Measurements from ENCODE around the gene RNF146. TPM values are rescaled to one million over a fixed set of nuclear protein-coding genes. Genes with fewer than 3 reads are reported as not detected.

Gene RNF146
- total and polyA plus RNA-seq, 2 experiments from 2014 or later = 24.2 to 43.7 TPM

DNA sequence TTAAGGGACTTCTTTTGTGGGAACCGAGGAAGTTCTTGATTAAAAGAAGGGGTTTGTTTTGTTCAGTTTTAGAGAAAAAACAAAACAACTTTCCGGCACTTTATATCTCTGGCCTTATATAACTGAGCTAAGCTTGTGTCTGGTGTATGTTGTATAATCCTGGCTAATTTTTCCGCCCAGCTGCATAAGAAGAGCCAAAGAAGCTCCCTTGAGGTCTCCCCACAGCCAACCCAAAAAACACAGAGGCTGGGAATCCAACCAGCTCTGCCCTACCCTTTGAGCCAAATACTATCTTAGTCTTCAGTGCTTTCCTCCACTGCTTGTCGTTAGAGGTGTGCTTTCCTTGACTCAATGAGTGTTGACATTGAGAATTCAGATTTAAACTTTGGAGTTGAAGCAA is 45.5 kb upstream of the RNF146 start:
- TF ChIP-seq EZH2 (IDR thresholded peaks at IDR 0.05; ENCODE audit: low read depth, unreplicated experiment) = no peak
- Histone ChIP-seq H4K20me1 (replicated peaks; ENCODE audit: insufficient read depth) (no peaks in the 10 kb centered on the region), H3K4me2 (no peak overlapping the region), H3K27ac (ENCODE audit: low read depth) (no peak overlapping the region), H3K36me3 (ENCODE audit: insufficient read depth) (no peaks in the 10 kb centered on the region), H3K27me3 (ENCODE audit: insufficient read depth) (no peaks in the 10 kb centered on the region), H3K9me2 (ENCODE audit: insufficient read depth) (0 out of 2 replicates have a peak, but pooled peaks cover 3% of the 10 kb centered on the region), H3K4me1 (ENCODE audit: insufficient read depth) (no peaks in the 10 kb centered on the region), H3K4me3 (no peak overlapping the region), H3K79me2 (replicated peaks; ENCODE audit: insufficient read depth) (no peaks in the 10 kb centered on the region), H2AFZ (0 out of 2 replicates have a peak overlapping the region, but pooled peaks have one; percentile 2), H3F3A (replicated peaks; ENCODE audit: low read depth) (no peaks in the 10 kb centered on the region)
- no peak overlapping the region for H3K4me3 Mint-ChIP-seq
- peaks cover 3% of the 10 kb centered on the region for H3K27me3 Mint-ChIP-seq (ENCODE audit: insufficient read depth, low read depth, poor library complexity)
- ATAC-seq = no peak
- no peak overlapping the region for H3K27ac Mint-ChIP-seq
- no peaks in the 10 kb centered on the region for H3K9me3 Mint-ChIP-seq
- no peaks in the 10 kb centered on the region for H3K4me1 Mint-ChIP-seq
- DNase-seq (ENCODE audit: low spot score) = no peak
- no peaks in the 10 kb centered on the region for H3K36me3 Mint-ChIP-seq (ENCODE audit: low read depth)

DNA sequence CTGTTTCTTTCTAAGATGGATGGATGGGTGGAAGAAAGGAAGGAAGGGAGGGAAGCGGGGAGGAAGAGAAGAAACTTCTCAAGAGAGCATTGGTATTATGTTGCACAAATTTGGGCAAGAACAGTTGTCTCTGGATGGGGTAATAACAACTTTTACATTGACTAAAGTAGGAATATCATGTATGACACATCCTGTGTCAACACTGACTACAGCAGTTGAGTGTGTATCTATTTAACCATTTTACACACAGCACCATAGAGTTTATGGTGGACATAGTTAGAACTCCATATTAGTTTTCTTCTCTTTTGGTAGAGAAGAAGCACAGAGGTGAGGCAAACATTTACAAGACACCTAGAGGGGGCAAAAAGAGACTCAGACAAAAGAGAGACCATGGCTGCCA is 44.2 kb upstream of the RNF146 start:
- no peaks in the 10 kb centered on the region for H3K9me3 Mint-ChIP-seq
- TF ChIP-seq EZH2phosphoT487 (IDR thresholded peaks at IDR 0.05; ENCODE audit: unreplicated experiment) = no peak
- no peaks in the 10 kb centered on the region for H3K4me1 Mint-ChIP-seq
- no peak overlapping the region for H2AFZ ChIP-seq
- H3K36me3 ChIP-seq (ENCODE audit: insufficient read depth) = no peaks in the 10 kb centered on the region
- no peak for DNase-seq (ENCODE audit: low spot score)
- H3K27me3 ChIP-seq (ENCODE audit: insufficient read depth) = no peaks in the 10 kb centered on the region
- no peaks in the 10 kb centered on the region for H3K79me2 ChIP-seq (replicated peaks; ENCODE audit: insufficient read depth)
- ATAC-seq = no peak
- H3K27ac ChIP-seq (ENCODE audit: low read depth) = no peak overlapping the region
- no peaks in the 10 kb centered on the region for H3K4me1 ChIP-seq (ENCODE audit: insufficient read depth)
- no peak overlapping the region for H3K4me3 ChIP-seq
- no peaks in the 10 kb centered on the region for H3K36me3 Mint-ChIP-seq (ENCODE audit: low read depth)
- no peak overlapping the region for H3K4me2 ChIP-seq
- no peak overlapping the region for H3K27ac Mint-ChIP-seq
- no peak overlapping the region for H3K4me3 Mint-ChIP-seq
- peaks cover 3% of the 10 kb centered on the region for H3K27me3 Mint-ChIP-seq (ENCODE audit: insufficient read depth, low read depth, poor library complexity)
- H3K9me2 ChIP-seq (ENCODE audit: insufficient read depth) = 0 out of 2 replicates have a peak, but pooled peaks cover 3% of the 10 kb centered on the region
- no peaks in the 10 kb centered on the region for H3F3A ChIP-seq (replicated peaks; ENCODE audit: low read depth)
- no peaks in the 10 kb centered on the region for H4K20me1 ChIP-seq (replicated peaks; ENCODE audit: insufficient read depth)

DNA sequence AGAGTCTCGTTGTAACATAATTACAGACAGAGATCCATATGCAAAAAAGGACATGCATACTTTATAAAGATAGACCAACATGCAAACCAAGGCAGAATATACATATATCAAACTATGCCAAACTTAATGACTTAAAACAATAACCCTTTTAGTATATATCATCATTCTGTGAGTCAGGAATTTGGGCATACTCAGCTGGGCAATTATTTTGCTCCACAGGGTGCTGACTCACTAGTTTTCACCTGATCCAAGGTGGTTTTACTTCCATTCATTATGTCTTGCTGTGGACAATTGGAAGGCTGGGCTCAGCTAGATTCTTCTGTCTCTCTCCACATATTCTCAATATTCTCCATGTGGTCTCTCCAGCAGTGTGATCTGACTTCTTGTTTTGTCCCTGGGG is 41.2 kb upstream of the RNF146 start:
- no peaks in the 10 kb centered on the region for H4K20me1 ChIP-seq (replicated peaks; ENCODE audit: insufficient read depth)
- Mint-ChIP-seq H3K27me3 (ENCODE audit: insufficient read depth, low read depth, poor library complexity) (peaks cover 2% of the 10 kb centered on the region), H3K4me1 (no peaks in the 10 kb centered on the region), H3K9me3 (peaks cover 1% of the 10 kb centered on the region; the same call in 2 of the 3 replicates), H3K4me3 (no peak overlapping the region), H3K36me3 (ENCODE audit: low read depth) (no peaks in the 10 kb centered on the region), H3K27ac (peak overlapping the region; percentile 1; the same call in 1 of the 2 replicates)
- H3K4me1 ChIP-seq (ENCODE audit: insufficient read depth) = no peaks in the 10 kb centered on the region
- no peak overlapping the region for H3K27ac ChIP-seq (ENCODE audit: low read depth)
- H3K4me3 ChIP-seq = no peak overlapping the region
- H3K4me2 ChIP-seq = no peak overlapping the region
- ATAC-seq (no peak), DNase-seq (ENCODE audit: low spot score) (no peak)
- no peaks in the 10 kb centered on the region for H3K27me3 ChIP-seq (ENCODE audit: insufficient read depth)
- H3K79me2 ChIP-seq (replicated peaks; ENCODE audit: insufficient read depth) = no peaks in the 10 kb centered on the region
- 0 out of 2 replicates have a peak, but pooled peaks cover 3% of the 10 kb centered on the region for H3K9me2 ChIP-seq (ENCODE audit: insufficient read depth)
- H3K36me3 ChIP-seq (ENCODE audit: insufficient read depth) = no peaks in the 10 kb centered on the region
- H3F3A ChIP-seq (replicated peaks; ENCODE audit: low read depth) = no peaks in the 10 kb centered on the region
- no peak overlapping the region; the same call in 1 of the 2 replicates for H2AFZ ChIP-seq
- TF ChIP-seq, protein P1, sequence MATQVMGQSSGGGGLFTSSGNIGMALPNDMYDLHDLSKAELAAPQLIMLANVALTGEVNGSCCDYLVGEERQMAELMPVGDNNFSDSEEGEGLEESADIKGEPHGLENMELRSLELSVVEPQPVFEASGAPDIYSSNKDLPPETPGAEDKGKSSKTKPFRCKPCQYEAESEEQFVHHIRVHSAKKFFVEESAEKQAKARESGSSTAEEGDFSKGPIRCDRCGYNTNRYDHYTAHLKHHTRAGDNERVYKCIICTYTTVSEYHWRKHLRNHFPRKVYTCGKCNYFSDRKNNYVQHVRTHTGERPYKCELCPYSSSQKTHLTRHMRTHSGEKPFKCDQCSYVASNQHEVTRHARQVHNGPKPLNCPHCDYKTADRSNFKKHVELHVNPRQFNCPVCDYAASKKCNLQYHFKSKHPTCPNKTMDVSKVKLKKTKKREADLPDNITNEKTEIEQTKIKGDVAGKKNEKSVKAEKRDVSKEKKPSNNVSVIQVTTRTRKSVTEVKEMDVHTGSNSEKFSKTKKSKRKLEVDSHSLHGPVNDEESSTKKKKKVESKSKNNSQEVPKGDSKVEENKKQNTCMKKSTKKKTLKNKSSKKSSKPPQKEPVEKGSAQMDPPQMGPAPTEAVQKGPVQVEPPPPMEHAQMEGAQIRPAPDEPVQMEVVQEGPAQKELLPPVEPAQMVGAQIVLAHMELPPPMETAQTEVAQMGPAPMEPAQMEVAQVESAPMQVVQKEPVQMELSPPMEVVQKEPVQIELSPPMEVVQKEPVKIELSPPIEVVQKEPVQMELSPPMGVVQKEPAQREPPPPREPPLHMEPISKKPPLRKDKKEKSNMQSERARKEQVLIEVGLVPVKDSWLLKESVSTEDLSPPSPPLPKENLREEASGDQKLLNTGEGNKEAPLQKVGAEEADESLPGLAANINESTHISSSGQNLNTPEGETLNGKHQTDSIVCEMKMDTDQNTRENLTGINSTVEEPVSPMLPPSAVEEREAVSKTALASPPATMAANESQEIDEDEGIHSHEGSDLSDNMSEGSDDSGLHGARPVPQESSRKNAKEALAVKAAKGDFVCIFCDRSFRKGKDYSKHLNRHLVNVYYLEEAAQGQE (IDR thresholded peaks at IDR 0.05; ENCODE audit: unreplicated experiment) = no peak
- TF ChIP-seq NANOG (IDR thresholded peaks at IDR 0.05; ENCODE audit: borderline replicate concordance) (no peak), JUNB (IDR thresholded peaks at IDR 0.05; ENCODE audit: unreplicated experiment) (no peak)
- TF ChIP-seq, protein P2, sequence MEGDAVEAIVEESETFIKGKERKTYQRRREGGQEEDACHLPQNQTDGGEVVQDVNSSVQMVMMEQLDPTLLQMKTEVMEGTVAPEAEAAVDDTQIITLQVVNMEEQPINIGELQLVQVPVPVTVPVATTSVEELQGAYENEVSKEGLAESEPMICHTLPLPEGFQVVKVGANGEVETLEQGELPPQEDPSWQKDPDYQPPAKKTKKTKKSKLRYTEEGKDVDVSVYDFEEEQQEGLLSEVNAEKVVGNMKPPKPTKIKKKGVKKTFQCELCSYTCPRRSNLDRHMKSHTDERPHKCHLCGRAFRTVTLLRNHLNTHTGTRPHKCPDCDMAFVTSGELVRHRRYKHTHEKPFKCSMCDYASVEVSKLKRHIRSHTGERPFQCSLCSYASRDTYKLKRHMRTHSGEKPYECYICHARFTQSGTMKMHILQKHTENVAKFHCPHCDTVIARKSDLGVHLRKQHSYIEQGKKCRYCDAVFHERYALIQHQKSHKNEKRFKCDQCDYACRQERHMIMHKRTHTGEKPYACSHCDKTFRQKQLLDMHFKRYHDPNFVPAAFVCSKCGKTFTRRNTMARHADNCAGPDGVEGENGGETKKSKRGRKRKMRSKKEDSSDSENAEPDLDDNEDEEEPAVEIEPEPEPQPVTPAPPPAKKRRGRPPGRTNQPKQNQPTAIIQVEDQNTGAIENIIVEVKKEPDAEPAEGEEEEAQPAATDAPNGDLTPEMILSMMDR (conservative IDR thresholded peaks at IDR 0.05; ENCODE audit: low read depth in 2 of 2) = no peak
